ENCODE results near the gene TMEM235.

DNA sequence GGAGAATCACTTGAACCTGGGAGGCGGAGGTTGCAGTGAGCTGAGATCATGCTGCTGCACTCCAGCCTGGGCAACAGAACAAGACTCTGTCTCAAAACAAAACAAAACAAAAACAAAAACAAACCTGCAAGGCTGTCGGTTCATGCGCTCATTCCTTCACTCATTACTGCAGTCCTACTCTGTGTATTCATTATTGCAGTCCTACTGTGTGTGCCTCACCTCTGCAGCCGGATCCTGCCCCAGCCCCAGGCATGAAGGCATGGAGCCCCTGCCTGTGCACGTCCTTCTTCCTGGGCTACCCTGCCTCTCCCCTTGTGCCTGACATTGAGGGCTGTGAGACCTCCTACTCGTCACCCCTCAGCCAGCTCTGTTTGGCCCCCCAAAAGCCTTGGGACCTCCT is 57.6 kb downstream of the TMEM235 start:
- TF ChIP-seq, protein P1, sequence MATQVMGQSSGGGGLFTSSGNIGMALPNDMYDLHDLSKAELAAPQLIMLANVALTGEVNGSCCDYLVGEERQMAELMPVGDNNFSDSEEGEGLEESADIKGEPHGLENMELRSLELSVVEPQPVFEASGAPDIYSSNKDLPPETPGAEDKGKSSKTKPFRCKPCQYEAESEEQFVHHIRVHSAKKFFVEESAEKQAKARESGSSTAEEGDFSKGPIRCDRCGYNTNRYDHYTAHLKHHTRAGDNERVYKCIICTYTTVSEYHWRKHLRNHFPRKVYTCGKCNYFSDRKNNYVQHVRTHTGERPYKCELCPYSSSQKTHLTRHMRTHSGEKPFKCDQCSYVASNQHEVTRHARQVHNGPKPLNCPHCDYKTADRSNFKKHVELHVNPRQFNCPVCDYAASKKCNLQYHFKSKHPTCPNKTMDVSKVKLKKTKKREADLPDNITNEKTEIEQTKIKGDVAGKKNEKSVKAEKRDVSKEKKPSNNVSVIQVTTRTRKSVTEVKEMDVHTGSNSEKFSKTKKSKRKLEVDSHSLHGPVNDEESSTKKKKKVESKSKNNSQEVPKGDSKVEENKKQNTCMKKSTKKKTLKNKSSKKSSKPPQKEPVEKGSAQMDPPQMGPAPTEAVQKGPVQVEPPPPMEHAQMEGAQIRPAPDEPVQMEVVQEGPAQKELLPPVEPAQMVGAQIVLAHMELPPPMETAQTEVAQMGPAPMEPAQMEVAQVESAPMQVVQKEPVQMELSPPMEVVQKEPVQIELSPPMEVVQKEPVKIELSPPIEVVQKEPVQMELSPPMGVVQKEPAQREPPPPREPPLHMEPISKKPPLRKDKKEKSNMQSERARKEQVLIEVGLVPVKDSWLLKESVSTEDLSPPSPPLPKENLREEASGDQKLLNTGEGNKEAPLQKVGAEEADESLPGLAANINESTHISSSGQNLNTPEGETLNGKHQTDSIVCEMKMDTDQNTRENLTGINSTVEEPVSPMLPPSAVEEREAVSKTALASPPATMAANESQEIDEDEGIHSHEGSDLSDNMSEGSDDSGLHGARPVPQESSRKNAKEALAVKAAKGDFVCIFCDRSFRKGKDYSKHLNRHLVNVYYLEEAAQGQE (IDR thresholded peaks at IDR 0.05; ENCODE audit: insufficient read depth in 1 of 2, low read depth in 2 of 2, low read length in 2 of 2) = no peak
- TF ChIP-seq TAF1 (IDR thresholded peaks at IDR 0.05; ENCODE audit: borderline replicate concordance, insufficient read depth, low read length) = no peak
